SK-N-SH (cell line): ENCODE results near the gene RPS6KA2. TPM values are rescaled to one million over a fixed set of nuclear protein-coding genes. Genes with fewer than 3 reads are reported as not detected.

Experiments
- CTCF ChIA-PET: fragments of 300-600, 350-600 bp; formaldehyde crosslinking; extraction: SDS; loops from one replicate; lab custom pipeline; 2021; lab: Yijun Ruan, JAX
- POLR2A ChIA-PET: fragments of 350-600 bp; sonication (Branson Sonifier 250); formaldehyde crosslinking; extraction: SDS; loops from one replicate; lab custom pipeline; 2020; ENCODE audit warnings: antibody characterized with exemption, inconsistent platforms; lab: Yijun Ruan, JAX
- DNase-seq: peaks from one replicate; pipeline ENCODE4 v3.0.0; 2012
- H2AFZ ChIP-seq: fragments of 200-600 bp; sonication (generic); 2 replicates; pipeline ENCODE4 v1.8.1; 2016; ENCODE audit warnings: antibody characterized with exemption, mild to moderate bottlenecking, low read depth
- H3F3A ChIP-seq: fragments of 200-600 bp; sonication (generic); replicated peaks from 2 replicates; pipeline ENCODE3; 2016; ENCODE audit warnings: antibody characterized with exemption, mild to moderate bottlenecking; ENCODE audit not compliant: insufficient read depth
- H3K27ac ChIP-seq, 2 experiments: fragments of 200-500 bp in 1 of 2; fragments of 200-600 bp in 1 of 2; sonication (Bioruptor generic) in 1 of 2; sonication (generic), shearing (Covaris generic) in 1 of 2; 2 replicates each; pipeline versions ENCODE4 v1.5.1 to v1.6.1; 2014 to 2016; ENCODE audit warnings: low read depth in 2 of 2, inconsistent platforms in 1 of 2, low read length in 1 of 2, mild to moderate bottlenecking in 1 of 2, mixed read lengths in 1 of 2
- H3K27me3 ChIP-seq: fragments of 200-600 bp; sonication (generic), shearing (Covaris generic); 2 replicates; pipeline ENCODE4 v1.6.1; 2016; ENCODE audit warnings: mixed run types; ENCODE audit not compliant: insufficient read depth
- H3K36me3 ChIP-seq, 2 experiments: fragments of 200-500 bp in 1 of 2; fragments of 200-600 bp in 1 of 2; sonication (Bioruptor generic) in 1 of 2; sonication (generic) in 1 of 2; replicated peaks in 1 of 2; 2 replicates each; pipeline versions ENCODE3 to v1.5.1; 2014 to 2016; ENCODE audit warnings: low read length in 1 of 2, mild to moderate bottlenecking in 1 of 2; ENCODE audit not compliant: insufficient read depth in 2 of 2, control insufficient read depth in 1 of 2
- H3K4me1 ChIP-seq, 2 experiments: fragments of 200-500 bp in 1 of 2; fragments of 200-600 bp in 1 of 2; sonication (Bioruptor generic) in 1 of 2; sonication (generic), shearing (Covaris generic) in 1 of 2; 2 replicates each; pipeline versions ENCODE4 v1.5.1 to v1.6.1; 2014 to 2016; ENCODE audit warnings: low read depth in 1 of 2, low read length in 1 of 2, mixed run types in 1 of 2; ENCODE audit not compliant: insufficient read depth in 2 of 2, control insufficient read depth in 1 of 2
- H3K4me2 ChIP-seq: fragments of 200-600 bp; sonication (generic), shearing (Covaris generic); 2 replicates; pipeline ENCODE4 v1.6.1; 2017; ENCODE audit warnings: mixed run types
- H3K4me3 ChIP-seq, 2 experiments: fragments of 200-500 bp in 1 of 2; fragments of 200-600 bp in 1 of 2; sonication (Bioruptor generic) in 1 of 2; sonication (generic), shearing (Covaris generic) in 1 of 2; 2 replicates each; pipeline versions ENCODE4 v1.5.1 to v1.8.1; 2014 to 2016; ENCODE audit warnings: low read depth in 2 of 2, inconsistent platforms in 1 of 2, low read length in 1 of 2, mild to moderate bottlenecking in 1 of 2, mixed read lengths in 1 of 2, moderate library complexity in 1 of 2
- H3K79me2 ChIP-seq: fragments of 200-600 bp; sonication (generic); 2 replicates; pipeline ENCODE4 v1.8.1; 2017; ENCODE audit warnings: mild to moderate bottlenecking; ENCODE audit not compliant: insufficient read depth
- H3K9ac ChIP-seq: fragments of 200-600 bp; sonication (generic); 2 replicates; pipeline ENCODE4 v1.6.1; 2017; ENCODE audit warnings: mixed run types
- H3K9me2 ChIP-seq: fragments of 200-600 bp; sonication (generic); 2 replicates; pipeline ENCODE4 v1.6.1; 2017; ENCODE audit warnings: mixed run types
- H3K9me3 ChIP-seq: fragments of 200-600 bp; sonication (generic); 2 replicates; pipeline ENCODE4 v1.6.1; 2017; ENCODE audit warnings: mixed run types, mild to moderate bottlenecking, moderate library complexity
- H4K20me1 ChIP-seq: fragments of 200-600 bp; sonication (generic); 2 replicates; pipeline ENCODE4 v1.6.1; 2017; ENCODE audit warnings: mild to moderate bottlenecking, mixed run types; ENCODE audit not compliant: insufficient read depth
- CHD2 ChIP-seq: fragments of 150-350 bp; IDR thresholded peaks from 2 replicates; pipeline ENCODE4 v1.6.1; 2018; ENCODE audit warnings: low read length; ENCODE audit not compliant: partially characterized antibody
- EZH2phosphoT487 ChIP-seq: fragments of 200-600 bp; sonication (generic); IDR thresholded peaks from 2 replicates; pipeline ENCODE4 v1.6.1; 2017; ENCODE audit warnings: low read depth, mixed run types, mild to moderate bottlenecking, antibody characterized with exemption, moderate library complexity, borderline replicate concordance
- FOSL2 ChIP-seq: IDR thresholded peaks from 2 replicates; pipeline ENCODE4 v1.4.0; 2012; ENCODE audit warnings: low read depth, mild to moderate bottlenecking, moderate library complexity, borderline replicate concordance
- JUND ChIP-seq: IDR thresholded peaks from 2 replicates; pipeline ENCODE4 v1.4.0; 2012
- MEF2A ChIP-seq: IDR thresholded peaks from 2 replicates; pipeline ENCODE4 v1.4.0; 2012; ENCODE audit warnings: low read depth, borderline replicate concordance
- MXI1 ChIP-seq: IDR thresholded peaks from 2 replicates; pipeline ENCODE4 v1.6.1; 2012; ENCODE audit warnings: mild to moderate bottlenecking, low read depth, low read length, improper control_type of control experiment
- NFIC ChIP-seq: IDR thresholded peaks from 2 replicates; pipeline ENCODE4 v1.4.0; 2012; ENCODE audit warnings: borderline replicate concordance
- NRF1 ChIP-seq: IDR thresholded peaks from 2 replicates; pipeline ENCODE4 v1.6.1; 2012; ENCODE audit warnings: low read depth, mild to moderate bottlenecking, low read length
- POLR2AphosphoS5 ChIP-seq: IDR thresholded peaks from 2 replicates; pipeline ENCODE4 v1.6.1; 2012; ENCODE audit warnings: low read depth, low read length
- RAD21 ChIP-seq: IDR thresholded peaks from 2 replicates; pipeline ENCODE4 v1.6.1; 2012; ENCODE audit warnings: mild to moderate bottlenecking, low read length
- RCOR1 ChIP-seq: fragments of 150-350 bp; IDR thresholded peaks from 2 replicates; pipeline ENCODE4 v1.6.1; 2017; ENCODE audit warnings: antibody characterized with exemption, low read length
- RFX5 ChIP-seq: IDR thresholded peaks from 2 replicates; pipeline ENCODE4 v1.6.1; 2012; ENCODE audit warnings: mild to moderate bottlenecking, improper control_type of control experiment, low read length
- RXRA ChIP-seq: IDR thresholded peaks from 2 replicates; pipeline ENCODE4 v1.4.0; 2012; ENCODE audit warnings: low read depth, mild to moderate bottlenecking, borderline replicate concordance
- SIN3A ChIP-seq: IDR thresholded peaks from 2 replicates; pipeline ENCODE4 v1.6.1; 2012; ENCODE audit warnings: low read depth, mild to moderate bottlenecking, low read length, moderate library complexity, borderline replicate concordance
- TCF12 ChIP-seq: IDR thresholded peaks from 2 replicates; pipeline ENCODE4 v1.4.0; 2012
- WGBS: methylation state at CpG from one replicate; pipeline ENCODE4 v1.1.6; 2017; ENCODE audit warnings: low lambda C conversion rate; 5-methylcytosine and 5-hydroxymethylcytosine counted together
- polyA plus RNA-seq, 3 experiments: library from polyadenylated mRNA; depleted of rRNA; stranded (reverse); fragments of >200 nt; gene quantifications; 2 replicates each; pipeline ENCODE4 v1.2.3, GENCODE V29; 2012
- TF ChIP-seq, protein P1 (sequence below): IDR thresholded peaks from 2 replicates; pipeline ENCODE4 v1.4.0; 2012; ENCODE audit warnings: low read depth
- TF ChIP-seq, protein P2 (sequence below): IDR thresholded peaks from 2 replicates; pipeline ENCODE4 v1.4.0; 2012; ENCODE audit warnings: low read depth, borderline replicate concordance
- TF ChIP-seq, protein P3 (sequence below): IDR thresholded peaks from 2 replicates; pipeline ENCODE4; 2012
- TF ChIP-seq, protein P4 (sequence below): fragments of 150-350 bp; IDR thresholded peaks from 2 replicates; pipeline ENCODE4 v1.6.1; 2016; ENCODE audit warnings: mild to moderate bottlenecking, low read depth, low read length
- TF ChIP-seq, protein P5 (sequence below): IDR thresholded peaks from 2 replicates; pipeline ENCODE4 v1.6.1; 2012; ENCODE audit warnings: mild to moderate bottlenecking, low read depth, low read length, moderate library complexity

Gene RPS6KA2
- polyA plus RNA-seq, 1 of the 3 experiments (the other 2 are of a cell fraction), result 59.5 TPM

DNA sequence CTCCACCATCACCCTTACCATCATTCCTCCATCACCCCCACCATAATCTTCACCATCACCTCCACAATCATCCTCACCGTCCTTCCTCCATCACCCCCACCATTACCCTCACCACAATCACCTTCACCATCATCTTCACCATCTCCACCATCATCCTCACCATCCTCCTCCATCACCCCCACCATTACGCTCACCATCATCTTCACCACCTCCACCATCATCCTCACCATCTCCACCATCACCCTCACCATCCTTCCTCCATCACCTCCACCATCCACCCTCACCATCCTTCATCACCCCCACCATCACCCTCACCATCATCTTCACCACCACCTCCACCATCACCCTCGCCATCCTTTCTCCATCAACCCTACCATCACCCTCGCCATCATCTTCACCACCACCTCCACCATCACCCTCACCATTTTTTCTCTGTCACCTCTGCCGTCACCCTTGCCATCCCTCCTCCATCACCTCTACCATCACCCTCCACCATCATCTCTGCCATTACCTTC is 211.2 kb downstream of the RPS6KA2 start:
- no peak overlapping the region for H3K4me2 ChIP-seq
- H2AFZ ChIP-seq, result no peak overlapping the region
- POLR2A ChIA-PET, result no interaction called here
- CTCF ChIA-PET, result interaction anchor here (1.0 to 1.5 kb wide), 2 partner anchors 16 to 103 kb away, joined by 3 to 6 read pairs; no protein-coding TSS in a partner anchor
- no peak overlapping the region for H3K27ac ChIP-seq
- H3K9me2 ChIP-seq, result no peaks in the 10 kb centered on the region
- DNase-seq, result no peak
- H3K79me2 ChIP-seq, result no peaks in the 10 kb centered on the region
- TF ChIP-seq SIN3A, result no peak
- TF ChIP-seq TCF12, result no peak
- TF ChIP-seq POLR2AphosphoS5, result no peak
- no peak for TF ChIP-seq MEF2A
- TF ChIP-seq RCOR1, result no peak
- TF ChIP-seq RXRA, result no peak
- TF ChIP-seq, protein P1, sequence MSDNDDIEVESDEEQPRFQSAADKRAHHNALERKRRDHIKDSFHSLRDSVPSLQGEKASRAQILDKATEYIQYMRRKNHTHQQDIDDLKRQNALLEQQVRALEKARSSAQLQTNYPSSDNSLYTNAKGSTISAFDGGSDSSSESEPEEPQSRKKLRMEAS, result no peak
- TF ChIP-seq EZH2phosphoT487, result no peak
- no peak for TF ChIP-seq NFIC
- no peak for TF ChIP-seq JUND
- no peak for TF ChIP-seq RFX5
- TF ChIP-seq, protein P2, sequence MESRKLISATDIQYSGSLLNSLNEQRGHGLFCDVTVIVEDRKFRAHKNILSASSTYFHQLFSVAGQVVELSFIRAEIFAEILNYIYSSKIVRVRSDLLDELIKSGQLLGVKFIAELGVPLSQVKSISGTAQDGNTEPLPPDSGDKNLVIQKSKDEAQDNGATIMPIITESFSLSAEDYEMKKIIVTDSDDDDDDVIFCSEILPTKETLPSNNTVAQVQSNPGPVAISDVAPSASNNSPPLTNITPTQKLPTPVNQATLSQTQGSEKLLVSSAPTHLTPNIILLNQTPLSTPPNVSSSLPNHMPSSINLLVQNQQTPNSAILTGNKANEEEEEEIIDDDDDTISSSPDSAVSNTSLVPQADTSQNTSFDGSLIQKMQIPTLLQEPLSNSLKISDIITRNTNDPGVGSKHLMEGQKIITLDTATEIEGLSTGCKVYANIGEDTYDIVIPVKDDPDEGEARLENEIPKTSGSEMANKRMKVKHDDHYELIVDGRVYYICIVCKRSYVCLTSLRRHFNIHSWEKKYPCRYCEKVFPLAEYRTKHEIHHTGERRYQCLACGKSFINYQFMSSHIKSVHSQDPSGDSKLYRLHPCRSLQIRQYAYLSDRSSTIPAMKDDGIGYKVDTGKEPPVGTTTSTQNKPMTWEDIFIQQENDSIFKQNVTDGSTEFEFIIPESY, result no peak
- TF ChIP-seq, protein P3, sequence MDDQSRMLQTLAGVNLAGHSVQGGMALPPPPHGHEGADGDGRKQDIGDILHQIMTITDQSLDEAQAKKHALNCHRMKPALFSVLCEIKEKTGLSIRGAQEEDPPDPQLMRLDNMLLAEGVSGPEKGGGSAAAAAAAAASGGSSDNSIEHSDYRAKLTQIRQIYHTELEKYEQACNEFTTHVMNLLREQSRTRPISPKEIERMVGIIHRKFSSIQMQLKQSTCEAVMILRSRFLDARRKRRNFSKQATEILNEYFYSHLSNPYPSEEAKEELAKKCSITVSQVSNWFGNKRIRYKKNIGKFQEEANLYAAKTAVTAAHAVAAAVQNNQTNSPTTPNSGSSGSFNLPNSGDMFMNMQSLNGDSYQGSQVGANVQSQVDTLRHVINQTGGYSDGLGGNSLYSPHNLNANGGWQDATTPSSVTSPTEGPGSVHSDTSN, result no peak
- no peak for TF ChIP-seq RAD21
- TF ChIP-seq, protein P4, sequence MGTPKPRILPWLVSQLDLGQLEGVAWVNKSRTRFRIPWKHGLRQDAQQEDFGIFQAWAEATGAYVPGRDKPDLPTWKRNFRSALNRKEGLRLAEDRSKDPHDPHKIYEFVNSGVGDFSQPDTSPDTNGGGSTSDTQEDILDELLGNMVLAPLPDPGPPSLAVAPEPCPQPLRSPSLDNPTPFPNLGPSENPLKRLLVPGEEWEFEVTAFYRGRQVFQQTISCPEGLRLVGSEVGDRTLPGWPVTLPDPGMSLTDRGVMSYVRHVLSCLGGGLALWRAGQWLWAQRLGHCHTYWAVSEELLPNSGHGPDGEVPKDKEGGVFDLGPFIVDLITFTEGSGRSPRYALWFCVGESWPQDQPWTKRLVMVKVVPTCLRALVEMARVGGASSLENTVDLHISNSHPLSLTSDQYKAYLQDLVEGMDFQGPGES, result no peak
- TF ChIP-seq MXI1, result no peak
- TF ChIP-seq NRF1, result no peak
- TF ChIP-seq, protein P5, sequence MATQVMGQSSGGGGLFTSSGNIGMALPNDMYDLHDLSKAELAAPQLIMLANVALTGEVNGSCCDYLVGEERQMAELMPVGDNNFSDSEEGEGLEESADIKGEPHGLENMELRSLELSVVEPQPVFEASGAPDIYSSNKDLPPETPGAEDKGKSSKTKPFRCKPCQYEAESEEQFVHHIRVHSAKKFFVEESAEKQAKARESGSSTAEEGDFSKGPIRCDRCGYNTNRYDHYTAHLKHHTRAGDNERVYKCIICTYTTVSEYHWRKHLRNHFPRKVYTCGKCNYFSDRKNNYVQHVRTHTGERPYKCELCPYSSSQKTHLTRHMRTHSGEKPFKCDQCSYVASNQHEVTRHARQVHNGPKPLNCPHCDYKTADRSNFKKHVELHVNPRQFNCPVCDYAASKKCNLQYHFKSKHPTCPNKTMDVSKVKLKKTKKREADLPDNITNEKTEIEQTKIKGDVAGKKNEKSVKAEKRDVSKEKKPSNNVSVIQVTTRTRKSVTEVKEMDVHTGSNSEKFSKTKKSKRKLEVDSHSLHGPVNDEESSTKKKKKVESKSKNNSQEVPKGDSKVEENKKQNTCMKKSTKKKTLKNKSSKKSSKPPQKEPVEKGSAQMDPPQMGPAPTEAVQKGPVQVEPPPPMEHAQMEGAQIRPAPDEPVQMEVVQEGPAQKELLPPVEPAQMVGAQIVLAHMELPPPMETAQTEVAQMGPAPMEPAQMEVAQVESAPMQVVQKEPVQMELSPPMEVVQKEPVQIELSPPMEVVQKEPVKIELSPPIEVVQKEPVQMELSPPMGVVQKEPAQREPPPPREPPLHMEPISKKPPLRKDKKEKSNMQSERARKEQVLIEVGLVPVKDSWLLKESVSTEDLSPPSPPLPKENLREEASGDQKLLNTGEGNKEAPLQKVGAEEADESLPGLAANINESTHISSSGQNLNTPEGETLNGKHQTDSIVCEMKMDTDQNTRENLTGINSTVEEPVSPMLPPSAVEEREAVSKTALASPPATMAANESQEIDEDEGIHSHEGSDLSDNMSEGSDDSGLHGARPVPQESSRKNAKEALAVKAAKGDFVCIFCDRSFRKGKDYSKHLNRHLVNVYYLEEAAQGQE, result no peak
- no peak for TF ChIP-seq FOSL2
- TF ChIP-seq CHD2, result no peak
- no peaks in the 10 kb centered on the region for H4K20me1 ChIP-seq
- 64% methylated on average over 5 of the region's 5 CpGs for WGBS
- no peaks in the 10 kb centered on the region for H3K27me3 ChIP-seq
- H3K4me1 ChIP-seq, result no peaks in the 10 kb centered on the region
- H3F3A ChIP-seq, result no peaks in the 10 kb centered on the region
- no peak overlapping the region for H3K9ac ChIP-seq
- no peak overlapping the region for H3K4me3 ChIP-seq
- no peaks in the 10 kb centered on the region for H3K9me3 ChIP-seq
- peaks cover 16 to 67% of the 10 kb centered on the region in 2 experiments for H3K36me3 ChIP-seq
